Bronchial epithelial cell (primary cell): ENCODE data around the gene BOK. TPM values are rescaled to one million over a fixed set of nuclear protein-coding genes. Genes with fewer than 3 reads are reported as not detected.
"Not testable (repeated sequence)": the region's sequence is repeated elsewhere in the genome, so short reads cannot be mapped to it uniquely, and the experiment has no call there.

Experiments used
- DNase-seq: peaks from one replicate; pipeline ENCODE4 v3.0.0-alpha.2; 2010; ENCODE audit warnings: low read depth
- FAIRE-seq: peaks from 2 replicates; lab custom pipeline; 2011; peaks lifted over from hg19 to GRCh38; lab: Jason Lieb, UNC
- H3K27me3 ChIP-seq: 2 replicates; pipeline ENCODE4 v1.5.1; 2011; ENCODE audit warnings: low read length; ENCODE audit not compliant: control insufficient read depth, insufficient read depth
- H3K36me3 ChIP-seq: 2 replicates; pipeline ENCODE4 v1.5.1; 2011; ENCODE audit warnings: low read length; ENCODE audit not compliant: control insufficient read depth, insufficient read depth
- H3K4me3 ChIP-seq: 2 replicates; pipeline ENCODE4 v1.5.1; 2011; ENCODE audit warnings: mild to moderate bottlenecking, low read depth, low read length, control low read depth
- total RNA-seq: library from RNA; depleted of rRNA; stranded (reverse); fragments of >200 nt; gene quantifications from 2 replicates; pipeline ENCODE4 v1.2.1, GENCODE V29; 2014
- TF ChIP-seq, protein P1 (sequence below): IDR thresholded peaks from 2 replicates; pipeline ENCODE4 v1.5.1; 2011; ENCODE audit warnings: mild to moderate bottlenecking, moderate library complexity, low read length, control low read depth, inconsistent platforms; ENCODE audit not compliant: insufficient read depth, severe bottlenecking

BOK gene
- total RNA-seq, 1 donor from 2014 or later: 19.5 TPM

DNA sequence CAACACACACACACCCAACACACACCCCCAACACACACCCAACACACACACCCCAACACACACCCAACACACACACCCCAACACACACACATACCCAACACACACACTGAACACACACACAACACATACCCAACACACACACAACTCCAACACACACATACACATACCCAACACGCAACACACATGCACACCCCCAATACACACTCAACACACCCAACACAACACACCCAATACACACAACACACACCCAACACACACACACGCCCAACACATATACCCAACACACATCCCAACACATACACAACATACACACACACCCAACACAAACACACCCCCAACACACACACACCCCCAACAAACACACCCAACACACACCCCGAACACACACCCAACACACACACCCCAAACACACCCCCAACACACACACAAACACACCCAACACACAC, 42.0 kb upstream of the BOK start:
- H3K4me3 ChIP-seq: no peak overlapping the region
- H3K27me3 ChIP-seq: no peaks in the 10 kb centered on the region
- no peak for DNase-seq
- TF ChIP-seq, protein P1, sequence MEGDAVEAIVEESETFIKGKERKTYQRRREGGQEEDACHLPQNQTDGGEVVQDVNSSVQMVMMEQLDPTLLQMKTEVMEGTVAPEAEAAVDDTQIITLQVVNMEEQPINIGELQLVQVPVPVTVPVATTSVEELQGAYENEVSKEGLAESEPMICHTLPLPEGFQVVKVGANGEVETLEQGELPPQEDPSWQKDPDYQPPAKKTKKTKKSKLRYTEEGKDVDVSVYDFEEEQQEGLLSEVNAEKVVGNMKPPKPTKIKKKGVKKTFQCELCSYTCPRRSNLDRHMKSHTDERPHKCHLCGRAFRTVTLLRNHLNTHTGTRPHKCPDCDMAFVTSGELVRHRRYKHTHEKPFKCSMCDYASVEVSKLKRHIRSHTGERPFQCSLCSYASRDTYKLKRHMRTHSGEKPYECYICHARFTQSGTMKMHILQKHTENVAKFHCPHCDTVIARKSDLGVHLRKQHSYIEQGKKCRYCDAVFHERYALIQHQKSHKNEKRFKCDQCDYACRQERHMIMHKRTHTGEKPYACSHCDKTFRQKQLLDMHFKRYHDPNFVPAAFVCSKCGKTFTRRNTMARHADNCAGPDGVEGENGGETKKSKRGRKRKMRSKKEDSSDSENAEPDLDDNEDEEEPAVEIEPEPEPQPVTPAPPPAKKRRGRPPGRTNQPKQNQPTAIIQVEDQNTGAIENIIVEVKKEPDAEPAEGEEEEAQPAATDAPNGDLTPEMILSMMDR: no peak
- no peaks in the 10 kb centered on the region for H3K36me3 ChIP-seq
- peak; percentile 96 for FAIRE-seq

DNA sequence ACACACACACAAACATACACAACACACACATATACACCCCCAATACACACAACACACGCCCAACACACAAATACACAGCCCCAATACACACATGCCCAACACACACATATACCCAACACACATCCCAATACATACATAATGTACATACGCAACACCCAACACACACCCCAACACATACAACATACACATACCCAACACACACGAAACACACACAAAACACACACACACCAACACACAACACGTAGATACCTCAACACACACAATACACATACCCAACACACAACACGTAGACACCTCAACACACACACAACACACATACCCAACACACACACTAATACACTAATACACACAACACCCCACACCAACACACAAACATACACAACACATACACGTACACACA, 41.2 kb upstream of the BOK start:
- DNase-seq (no peak), FAIRE-seq (peak; percentile 77)
- TF ChIP-seq, protein P1: no peak
- H3K36me3 ChIP-seq: no peaks in the 10 kb centered on the region
- no peak overlapping the region for H3K4me3 ChIP-seq
- no peaks in the 10 kb centered on the region for H3K27me3 ChIP-seq

DNA sequence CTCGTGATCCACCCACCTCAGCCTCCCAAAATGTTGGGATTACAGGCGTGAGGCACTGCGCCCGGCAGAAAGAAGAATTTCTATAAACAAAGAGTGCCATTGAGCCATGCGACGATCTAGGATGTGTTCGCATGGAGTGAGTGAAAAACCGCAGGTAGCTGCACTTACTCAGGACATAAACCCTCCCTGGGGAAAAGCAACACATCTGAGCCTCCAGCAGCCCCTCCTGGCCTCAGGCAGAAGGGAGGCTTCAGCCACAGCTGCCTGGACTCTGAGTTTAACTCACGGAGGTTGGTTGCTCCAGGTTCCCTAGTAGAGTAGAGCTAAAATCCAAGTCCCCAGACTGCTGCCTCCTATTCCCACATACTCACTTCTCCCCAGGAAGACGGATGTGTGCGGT, 38.9 kb upstream of the BOK start:
- FAIRE-seq (no peak), DNase-seq (no peak)
- no peaks in the 10 kb centered on the region for H3K36me3 ChIP-seq
- TF ChIP-seq, protein P1: no peak
- H3K4me3 ChIP-seq: no peak overlapping the region
- no peaks in the 10 kb centered on the region for H3K27me3 ChIP-seq

DNA sequence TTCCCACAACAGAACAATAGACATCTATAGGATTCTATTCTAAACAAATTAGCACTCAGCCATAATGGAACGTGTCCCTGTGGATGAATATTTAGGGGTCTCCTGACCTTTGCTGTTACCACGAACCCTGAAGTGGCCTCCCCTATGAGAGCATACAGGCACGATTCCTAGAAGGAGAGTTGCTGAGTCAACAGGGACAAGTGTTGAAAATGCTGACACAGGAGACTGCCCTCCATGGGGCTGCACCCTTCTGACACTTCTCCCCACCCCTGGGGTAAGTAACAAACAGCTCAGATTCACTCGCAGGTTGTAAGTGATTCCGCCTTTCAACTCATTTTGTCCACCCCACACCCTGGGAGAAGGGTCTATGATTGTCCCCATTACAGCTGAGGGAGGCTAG, 36.1 kb upstream of the BOK start:
- FAIRE-seq: no peak
- Histone ChIP-seq H3K27me3 (no peaks in the 10 kb centered on the region), H3K4me3 (no peak overlapping the region), H3K36me3 (no peaks in the 10 kb centered on the region)
- TF ChIP-seq, protein P1: no peak
- no peak for DNase-seq

DNA sequence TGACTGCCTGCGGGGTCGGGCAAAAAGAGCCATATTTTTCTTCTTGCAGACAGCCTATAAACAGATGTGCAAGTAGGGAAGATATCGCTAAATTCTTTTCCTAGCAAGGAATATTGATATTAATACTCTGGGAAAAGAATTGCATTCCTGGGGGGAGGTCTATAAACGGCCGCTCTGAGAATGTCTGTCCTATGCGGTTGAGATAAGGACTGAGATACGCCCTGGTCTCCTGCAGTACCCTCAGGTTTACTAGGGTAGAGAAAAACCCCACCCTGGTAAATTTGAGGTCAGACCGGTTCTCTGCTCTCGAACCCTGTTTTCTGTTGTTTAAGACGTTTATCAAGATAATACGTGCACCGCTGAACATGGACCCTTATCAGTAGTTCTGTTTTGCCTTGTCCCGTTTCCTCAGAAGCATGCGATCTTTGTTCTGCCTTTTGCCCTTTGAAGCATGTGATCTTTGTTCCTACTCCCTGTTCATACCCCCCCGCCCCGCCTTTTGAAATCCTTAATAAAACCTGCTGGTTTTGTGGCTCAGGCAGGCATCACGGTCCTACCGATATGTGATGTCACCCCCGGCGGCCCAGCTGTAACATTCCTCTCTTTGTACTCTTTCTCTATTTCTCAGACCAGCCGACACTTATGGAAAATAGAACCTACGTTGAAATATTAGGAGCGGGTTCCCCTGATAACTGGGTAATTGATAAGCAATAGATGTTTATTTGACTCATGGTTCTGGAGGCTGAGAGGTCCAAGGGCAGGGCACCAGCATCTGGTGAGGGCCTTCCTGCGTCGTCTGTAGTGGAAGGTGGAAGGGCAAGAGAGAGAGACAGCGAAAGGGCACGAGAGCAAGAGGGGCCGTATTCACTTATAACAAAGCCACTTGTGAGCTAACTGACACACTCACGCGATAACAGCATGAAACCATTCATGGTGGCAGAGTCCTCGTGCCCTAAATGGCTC, 32.4 kb upstream of the BOK start:
- H3K27me3 ChIP-seq, FAIRE-seq, H3K4me3 ChIP-seq, H3K36me3 ChIP-seq, DNase-seq: not testable (repeated sequence)

DNA sequence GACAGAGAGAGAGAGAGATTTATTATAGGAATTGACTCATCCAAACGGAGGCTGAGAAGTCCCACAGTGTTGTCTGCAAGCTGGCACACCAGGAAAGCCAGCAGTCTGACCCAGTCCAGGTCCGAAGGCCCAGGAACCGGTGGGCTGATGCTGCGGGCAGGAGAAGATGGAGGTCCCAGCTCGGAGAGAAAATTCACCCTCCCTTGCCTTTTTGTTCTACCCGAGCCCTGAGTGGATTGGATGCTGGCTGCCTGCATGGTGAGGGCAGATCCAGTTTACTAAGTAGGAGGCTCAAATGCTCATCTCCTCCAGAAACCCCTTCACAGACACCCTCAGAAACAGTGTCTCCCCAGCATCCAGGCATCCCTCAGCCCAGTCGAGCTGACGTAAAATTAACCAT, 28.0 kb upstream of the BOK start:
- no peak for FAIRE-seq

More for the DNA sequence above, 28.0 kb upstream of the BOK start:
- TF ChIP-seq, protein P1: no peak
- Histone ChIP-seq H3K27me3 (no peaks in the 10 kb centered on the region), H3K4me3 (no peak overlapping the region), H3K36me3 (no peaks in the 10 kb centered on the region)
- DNase-seq: no peak
